IMR-90 (cell line): ENCODE data around the gene DNAH5. TPM values are rescaled to one million over a fixed set of nuclear protein-coding genes. Genes with fewer than 3 reads are reported as not detected.
A peak's percentile ranks its signal among the peaks of the same experiment; 100 is the strongest.

Experiments used
- ATAC-seq: fragments of 200-7000 bp; cut with Tn5 transposase; 2 replicates; pipeline ENCODE4 v1.9.1; 2020; ENCODE audit warnings: low read depth, mild to moderate bottlenecking, moderate library complexity
- BruUV-seq: library from RNA; stranded (reverse); fragments of 400-500 nt; replicated peaks from 2 replicates; lab custom pipeline; 2021; lab: Mats Ljungman, UMichigan
- CTCF ChIA-PET: fragments of 300-600 bp; formaldehyde crosslinking; extraction: SDS; loops from one replicate; lab custom pipeline; 2021; ENCODE audit warnings: antibody characterized with exemption; lab: Yijun Ruan, JAX
- POLR2A ChIA-PET: fragments of 300-600 bp; sonication (Branson Sonifier 250); formaldehyde crosslinking; loops from one replicate; lab custom pipeline; 2022; ENCODE audit warnings: antibody characterized with exemption; ENCODE audit not compliant: unreplicated experiment; lab: Charles Lee
- DNase-seq: peaks from one replicate; pipeline ENCODE4 v3.0.0; 2013
- H2AFZ ChIP-seq: replicated peaks from 2 replicates; pipeline ENCODE3; 2013; ENCODE audit warnings: low read length, mild to moderate bottlenecking; ENCODE audit not compliant: poor library complexity
- H2AK5ac ChIP-seq: 2 replicates; pipeline ENCODE4 v1.6.1; 2013; ENCODE audit warnings: low read depth, low read length, inconsistent platforms
- H2AK9ac ChIP-seq: replicated peaks from 2 replicates; pipeline ENCODE3; 2013; ENCODE audit warnings: mild to moderate bottlenecking, low read depth, low read length, moderate library complexity; ENCODE audit not compliant: poor library complexity
- H2BK120ac ChIP-seq: 2 replicates; pipeline ENCODE4 v1.6.1; 2013; ENCODE audit warnings: low read depth, low read length, inconsistent platforms
- H2BK15ac ChIP-seq: 3 replicates; pipeline ENCODE4 v1.6.1; 2013; ENCODE audit warnings: low read depth, low read length, inconsistent platforms
- H2BK20ac ChIP-seq: 2 replicates; pipeline ENCODE4 v1.6.1; 2013; ENCODE audit warnings: low read depth, mild to moderate bottlenecking, inconsistent platforms, low read length, moderate library complexity
- H2BK5ac ChIP-seq: 2 replicates; pipeline ENCODE4 v1.6.1; 2013; ENCODE audit warnings: mild to moderate bottlenecking, low read depth, low read length, inconsistent platforms; ENCODE audit not compliant: poor library complexity, severe bottlenecking
- H3K14ac ChIP-seq: replicated peaks from 2 replicates; pipeline ENCODE4 v1.6.1; 2013; ENCODE audit warnings: low read depth, low read length, inconsistent platforms
- H3K18ac ChIP-seq: 2 replicates; pipeline ENCODE4 v1.6.1; 2013; ENCODE audit warnings: low read depth, low read length, control low read depth
- H3K23ac ChIP-seq: 2 replicates; pipeline ENCODE4 v1.6.1; 2013; ENCODE audit warnings: low read depth, low read length, inconsistent platforms
- H3K27ac ChIP-seq: 2 replicates; pipeline ENCODE4 v1.5.1; 2013; ENCODE audit warnings: mild to moderate bottlenecking, control low read depth, low read length; ENCODE audit not compliant: insufficient read depth
- H3K27me3 ChIP-seq: 2 replicates; pipeline ENCODE4 v1.6.1; 2013; ENCODE audit warnings: low read length; ENCODE audit not compliant: control insufficient read depth, insufficient read depth
- H3K36me3 ChIP-seq: 2 replicates; pipeline ENCODE4 v1.6.1; 2013; ENCODE audit warnings: low read length, mixed read lengths; ENCODE audit not compliant: control insufficient read depth, insufficient read depth
- H3K4ac ChIP-seq: 2 replicates; pipeline ENCODE4 v1.6.1; 2013; ENCODE audit warnings: low read depth, low read length, inconsistent platforms
- H3K4me1 ChIP-seq: 2 replicates; pipeline ENCODE4 v1.6.1; 2013; ENCODE audit warnings: low read length, mixed read lengths; ENCODE audit not compliant: control insufficient read depth, insufficient read depth
- H3K4me2 ChIP-seq: 2 replicates; pipeline ENCODE4 v1.6.1; 2013; ENCODE audit warnings: low read depth, mild to moderate bottlenecking, control low read depth, low read length, moderate library complexity
- H3K4me3 ChIP-seq: 2 replicates; pipeline ENCODE4 v1.5.1; 2013; ENCODE audit warnings: low read depth, mild to moderate bottlenecking, control low read depth, low read length, moderate library complexity; ENCODE audit not compliant: insufficient read depth
- H3K56ac ChIP-seq: 2 replicates; pipeline ENCODE4 v1.6.1; 2013; ENCODE audit warnings: low read length, inconsistent platforms; ENCODE audit not compliant: insufficient read depth; ENCODE audit errors: extremely low read depth
- H3K79me1 ChIP-seq, 2 experiments: 2 replicates each; pipeline ENCODE4 v1.6.1; 2013; ENCODE audit warnings: low read length in 2 of 2, inconsistent platforms in 1 of 2, low read depth in 1 of 2
- H3K9ac ChIP-seq: 2 replicates; pipeline ENCODE4 v1.6.1; 2013; ENCODE audit warnings: low read depth, low read length, control low read depth
- H3K9me1 ChIP-seq: 2 replicates; pipeline ENCODE4 v1.6.1; 2013; ENCODE audit warnings: low read length, inconsistent platforms; ENCODE audit not compliant: insufficient read depth
- H3K9me3 ChIP-seq: 2 replicates; pipeline ENCODE4 v1.6.1; 2013; ENCODE audit warnings: low read length; ENCODE audit not compliant: control insufficient read depth, insufficient read depth
- H4K20me1 ChIP-seq: 2 replicates; pipeline ENCODE4 v1.6.1; 2013; ENCODE audit warnings: low read length, inconsistent platforms; ENCODE audit not compliant: insufficient read depth
- H4K5ac ChIP-seq: 2 replicates; pipeline ENCODE4 v1.6.1; 2013; ENCODE audit warnings: mild to moderate bottlenecking, low read depth, low read length, control low read depth
- H4K8ac ChIP-seq, 2 experiments: 2 replicates each; pipeline ENCODE4 v1.6.1; 2013; ENCODE audit warnings: low read depth in 2 of 2, low read length in 2 of 2, control low read depth in 1 of 2, inconsistent platforms in 1 of 2
- H4K91ac ChIP-seq: 2 replicates; pipeline ENCODE4 v1.6.1; 2013; ENCODE audit warnings: low read depth, low read length, inconsistent platforms; ENCODE audit not compliant: insufficient read depth
- BHLHE40 ChIP-seq: fragments of 150-350 bp; IDR thresholded peaks from 2 replicates; pipeline ENCODE4 v1.6.1; 2016; ENCODE audit warnings: mild to moderate bottlenecking, low read depth, low read length
- CEBPB ChIP-seq: IDR thresholded peaks from 2 replicates; pipeline ENCODE4 v1.6.1; 2012; ENCODE audit warnings: low read depth, low read length, improper control_type of control experiment
- CHD1 ChIP-seq: IDR thresholded peaks from 2 replicates; pipeline ENCODE4 v1.6.1; 2012; ENCODE audit warnings: low read depth, low read length, improper control_type of control experiment
- FOS ChIP-seq: fragments of 150-350 bp; IDR thresholded peaks from 2 replicates; pipeline ENCODE4 v1.6.1; 2016; ENCODE audit warnings: low read depth, low read length
- MAFK ChIP-seq: IDR thresholded peaks from 2 replicates; pipeline ENCODE4 v1.6.1; 2012; ENCODE audit warnings: low read depth, low read length, improper control_type of control experiment
- MAZ ChIP-seq: IDR thresholded peaks from 2 replicates; pipeline ENCODE4 v1.6.1; 2012; ENCODE audit warnings: low read depth, mild to moderate bottlenecking, low read length, improper control_type of control experiment, moderate library complexity, borderline replicate concordance
- MXI1 ChIP-seq: IDR thresholded peaks from 2 replicates; pipeline ENCODE4 v1.6.1; 2012; ENCODE audit warnings: low read depth, mild to moderate bottlenecking, low read length, moderate library complexity, borderline replicate concordance
- NFE2L2 ChIP-seq: fragments of 150-350 bp; IDR thresholded peaks from 2 replicates; pipeline ENCODE4 v1.6.1; 2016; ENCODE audit warnings: low read depth, mild to moderate bottlenecking, low read length
- POLR2A ChIP-seq: IDR thresholded peaks from 2 replicates; pipeline ENCODE4 v1.6.1; 2012; ENCODE audit warnings: mild to moderate bottlenecking, low read depth, low read length
- RAD21 ChIP-seq: IDR thresholded peaks from 2 replicates; pipeline ENCODE4 v1.6.1; 2012; ENCODE audit warnings: low read length, improper control_type of control experiment
- RCOR1 ChIP-seq: IDR thresholded peaks from 2 replicates; pipeline ENCODE4 v1.6.1; 2012; ENCODE audit warnings: mild to moderate bottlenecking, low read length, improper control_type of control experiment; ENCODE audit not compliant: insufficient replicate concordance
- RFX5 ChIP-seq: IDR thresholded peaks from 2 replicates; pipeline ENCODE4 v1.8.0; 2012; ENCODE audit warnings: low read depth, mild to moderate bottlenecking, low read length, moderate library complexity
- SMC3 ChIP-seq: fragments of 150-350 bp; IDR thresholded peaks from 2 replicates; pipeline ENCODE4 v1.6.1; 2016; ENCODE audit warnings: low read depth, mild to moderate bottlenecking, antibody characterized with exemption, low read length, moderate library complexity
- WGBS, 2 experiments: methylation state at CpG; one replicate each; pipeline versions ENCODE4 v1.1.5 to v1.1.7; 2013; ENCODE audit warnings: missing lambda C conversion rate in 2 of 2; ENCODE audit not compliant: insufficient read length in 1 of 2; ENCODE audit errors: extremely low coverage in 2 of 2; 5-methylcytosine and 5-hydroxymethylcytosine counted together
- dilution Hi-C: fragments of 300-500 bp; cut with HindIII; formaldehyde crosslinking; loops from one replicate; pipeline ENCODE4 v1.14.3; 2018; ENCODE audit warnings: low sequenced_read_pairs; ENCODE audit not compliant: unreplicated experiment
- in situ Hi-C: fragments of 300-500 bp; cut with MboI; formaldehyde crosslinking; loops from 3 replicates; pipeline ENCODE4 v1.14.3; 2019; ENCODE audit warnings: low sequenced_read_pairs, inconsistent platforms, mixed read lengths
- intact Hi-C: fragments of 100-400 bp; cut with micrococcal nuclease; formaldehyde crosslinking; loops from 2 replicates; pipeline ENCODE4 v1.10.0; 2022
- polyA plus RNA-seq, 3 experiments: library from polyadenylated mRNA; depleted of rRNA; stranded (reverse); fragments of >200 nt; gene quantifications; 2 replicates each; pipeline ENCODE4 v1.2.3, GENCODE V29; 2012; ENCODE audit warnings: low replicate concordance in 1 of 3
- total RNA-seq: library from RNA; depleted of rRNA; stranded (reverse); fragments of >200 nt; gene quantifications from 2 replicates; pipeline ENCODE4 v1.2.3, GENCODE V29; 2012
- TF ChIP-seq, protein P1 (sequence below): fragments of 150-350 bp; IDR thresholded peaks from 2 replicates; pipeline ENCODE4 v1.6.1; 2016; ENCODE audit warnings: low read depth, mild to moderate bottlenecking, low read length, moderate library complexity, borderline replicate concordance
- TF ChIP-seq, protein P2 (sequence below): fragments of 150-350 bp; IDR thresholded peaks from 2 replicates; pipeline ENCODE4 v1.6.1; 2017; ENCODE audit warnings: mild to moderate bottlenecking, antibody characterized with exemption, low read length, low read depth
- TF ChIP-seq, protein P3 (sequence below): conservative IDR thresholded peaks from 2 replicates; pipeline ENCODE4 v1.5.1; 2012; ENCODE audit warnings: mild to moderate bottlenecking, low read depth, low read length, improper control_type of control experiment

Gene DNAH5
- total and polyA plus RNA-seq, 2 of the 4 experiments (the other 2 are of a cell fraction): 1.9 to 4.3 TPM

DNA sequence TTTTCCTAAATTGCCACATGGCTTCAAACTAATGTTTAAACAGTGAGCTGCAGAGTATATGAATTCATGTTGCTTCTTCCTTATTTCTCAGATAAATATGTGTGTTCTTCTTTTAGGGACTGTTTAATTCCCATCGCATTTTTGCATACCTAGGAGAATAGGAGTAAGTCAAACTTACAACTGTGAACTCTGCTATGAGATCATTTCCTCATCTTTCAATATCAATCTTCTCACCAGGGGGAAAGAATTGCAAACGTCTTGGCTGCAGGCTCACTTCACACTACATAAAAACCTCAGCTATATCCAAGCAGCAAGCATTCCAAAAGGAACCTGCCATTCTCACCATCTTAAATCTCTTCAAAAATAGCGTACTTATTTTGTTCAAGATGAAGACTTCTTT, 271.0 kb downstream of the DNAH5 start:
- ChIA-PET CTCF (no interaction called here), POLR2A (no interaction called here)
- Histone ChIP-seq H3K14ac (no peak overlapping the region), H3K9me3 (no peaks in the 10 kb centered on the region), H3K27ac (no peak overlapping the region), H3K4ac (no peak overlapping the region), H2AK5ac (no peak overlapping the region), H3K18ac (no peak overlapping the region), H2AFZ (no peak overlapping the region), H3K4me1 (no peaks in the 10 kb centered on the region), H2BK5ac (no peak overlapping the region), H2BK15ac (no peak overlapping the region), H3K9ac (no peak overlapping the region), H4K20me1 (no peaks in the 10 kb centered on the region), H3K23ac (no peak overlapping the region), H3K36me3 (no peaks in the 10 kb centered on the region), H3K9me1 (no peaks in the 10 kb centered on the region), H2BK20ac (no peak overlapping the region), H4K91ac (no peak overlapping the region), H3K79me1 (no peaks in the 10 kb centered on the region), H3K4me2 (no peak overlapping the region), H4K8ac (no peak overlapping the region), H2AK9ac (no peak overlapping the region), H3K4me3 (no peak overlapping the region), H3K56ac (no peak overlapping the region), H2BK120ac (no peak overlapping the region), H3K27me3 (no peaks in the 10 kb centered on the region), H4K5ac (no peak overlapping the region)
- no TSS peak for BruUV-seq
- intact Hi-C loops: no loop called here
- in situ Hi-C loops: no loop called here
- dilution Hi-C loops: no loop called here
- TF ChIP-seq, protein P1, sequence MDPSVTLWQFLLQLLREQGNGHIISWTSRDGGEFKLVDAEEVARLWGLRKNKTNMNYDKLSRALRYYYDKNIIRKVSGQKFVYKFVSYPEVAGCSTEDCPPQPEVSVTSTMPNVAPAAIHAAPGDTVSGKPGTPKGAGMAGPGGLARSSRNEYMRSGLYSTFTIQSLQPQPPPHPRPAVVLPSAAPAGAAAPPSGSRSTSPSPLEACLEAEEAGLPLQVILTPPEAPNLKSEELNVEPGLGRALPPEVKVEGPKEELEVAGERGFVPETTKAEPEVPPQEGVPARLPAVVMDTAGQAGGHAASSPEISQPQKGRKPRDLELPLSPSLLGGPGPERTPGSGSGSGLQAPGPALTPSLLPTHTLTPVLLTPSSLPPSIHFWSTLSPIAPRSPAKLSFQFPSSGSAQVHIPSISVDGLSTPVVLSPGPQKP: no peak
- TF ChIP-seq RFX5 (no peak), POLR2A (no peak), NFE2L2 (no peak), FOS (no peak), CEBPB (no peak), RAD21 (no peak), MAFK (no peak), MAZ (no peak), MXI1 (no peak), CHD1 (no peak), RCOR1 (no peak), BHLHE40 (no peak), SMC3 (no peak)
- TF ChIP-seq, protein P2, sequence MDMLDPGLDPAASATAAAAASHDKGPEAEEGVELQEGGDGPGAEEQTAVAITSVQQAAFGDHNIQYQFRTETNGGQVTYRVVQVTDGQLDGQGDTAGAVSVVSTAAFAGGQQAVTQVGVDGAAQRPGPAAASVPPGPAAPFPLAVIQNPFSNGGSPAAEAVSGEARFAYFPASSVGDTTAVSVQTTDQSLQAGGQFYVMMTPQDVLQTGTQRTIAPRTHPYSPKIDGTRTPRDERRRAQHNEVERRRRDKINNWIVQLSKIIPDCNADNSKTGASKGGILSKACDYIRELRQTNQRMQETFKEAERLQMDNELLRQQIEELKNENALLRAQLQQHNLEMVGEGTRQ: no peak
- TF ChIP-seq, protein P3, sequence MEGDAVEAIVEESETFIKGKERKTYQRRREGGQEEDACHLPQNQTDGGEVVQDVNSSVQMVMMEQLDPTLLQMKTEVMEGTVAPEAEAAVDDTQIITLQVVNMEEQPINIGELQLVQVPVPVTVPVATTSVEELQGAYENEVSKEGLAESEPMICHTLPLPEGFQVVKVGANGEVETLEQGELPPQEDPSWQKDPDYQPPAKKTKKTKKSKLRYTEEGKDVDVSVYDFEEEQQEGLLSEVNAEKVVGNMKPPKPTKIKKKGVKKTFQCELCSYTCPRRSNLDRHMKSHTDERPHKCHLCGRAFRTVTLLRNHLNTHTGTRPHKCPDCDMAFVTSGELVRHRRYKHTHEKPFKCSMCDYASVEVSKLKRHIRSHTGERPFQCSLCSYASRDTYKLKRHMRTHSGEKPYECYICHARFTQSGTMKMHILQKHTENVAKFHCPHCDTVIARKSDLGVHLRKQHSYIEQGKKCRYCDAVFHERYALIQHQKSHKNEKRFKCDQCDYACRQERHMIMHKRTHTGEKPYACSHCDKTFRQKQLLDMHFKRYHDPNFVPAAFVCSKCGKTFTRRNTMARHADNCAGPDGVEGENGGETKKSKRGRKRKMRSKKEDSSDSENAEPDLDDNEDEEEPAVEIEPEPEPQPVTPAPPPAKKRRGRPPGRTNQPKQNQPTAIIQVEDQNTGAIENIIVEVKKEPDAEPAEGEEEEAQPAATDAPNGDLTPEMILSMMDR: no peak
- ATAC-seq (peak; percentile 51; the same call in 1 of the 2 replicates), DNase-seq (peak; percentile 15)
- WGBS, 2 experiments: no CpG with 5 or more reads among the region's 3 CpGs
